Measurements from ENCODE around the gene SLC22A15. TPM values are rescaled to one million over a fixed set of nuclear protein-coding genes. Genes with fewer than 3 reads are reported as not detected.

Gene SLC22A15
- total RNA-seq, 5 donors from 2014 or later (not counting 1 experiment from before 2014, with no cell fraction given), result 0.41 to 1.3 (median 0.73) TPM

DNA sequence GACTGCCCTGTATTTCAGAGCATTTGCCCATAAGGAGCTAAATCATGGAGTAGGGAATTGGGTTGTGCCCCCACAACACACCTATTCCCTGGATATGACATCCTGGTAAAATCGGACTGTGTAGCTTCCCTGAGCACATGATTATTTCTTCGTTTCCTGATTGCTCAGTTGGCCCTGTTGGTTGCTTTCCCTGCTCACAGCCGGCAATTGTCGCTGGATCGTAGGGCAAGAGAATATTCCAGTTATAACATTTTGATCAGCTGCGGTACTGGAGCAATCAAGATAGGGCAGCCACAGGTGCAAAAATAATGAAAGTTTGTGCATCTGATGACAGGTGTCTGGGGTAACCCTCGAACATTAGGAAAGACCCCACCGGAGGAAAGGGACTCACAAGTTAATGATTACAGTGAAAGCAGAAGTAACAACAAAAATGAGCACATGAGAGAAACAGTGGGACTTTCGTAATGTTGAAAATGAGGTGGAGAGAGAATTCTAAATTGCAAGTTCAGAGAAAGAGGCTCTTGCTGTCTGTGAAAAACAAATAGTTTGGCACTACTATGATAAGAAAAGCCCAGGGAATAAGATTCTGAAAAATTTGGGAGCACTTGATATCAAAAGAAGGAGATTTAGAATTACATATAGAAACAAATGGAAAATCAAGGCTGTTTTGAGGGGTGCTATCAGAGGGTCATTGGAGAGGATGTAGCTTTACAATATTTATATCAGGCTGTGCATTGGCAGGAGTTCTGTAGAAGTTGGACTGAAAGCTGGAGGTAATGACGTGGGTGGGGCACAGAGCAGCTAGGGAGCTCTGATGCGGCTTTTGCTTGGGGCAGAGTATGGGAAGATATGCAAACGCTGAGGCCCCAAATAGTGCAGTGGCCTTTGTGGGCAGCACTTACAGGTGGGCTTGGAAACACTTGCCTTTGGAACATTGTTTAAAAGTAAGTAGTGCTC is 134.5 kb downstream of the SLC22A15 start, which contains the start of gene MAB21L3:
TSS of gene MAB21L3 (plus strand) at position 833 of the 957 bp plus-strand sequence. CDS start 1,217 bp downstream, outside the sequence.
- H3K27me3 ChIP-seq (replicated peaks in 1 of 2; ENCODE audit: control insufficient read depth in 2 of 2, extremely low read depth in 1 of 2, insufficient read depth in 2 of 2, low read length in 1 of 2), result peaks cover 0 to 3% of the 10 kb centered on the region in 2 experiments
- no peak within 1 kb of the TSS for H3K27ac ChIP-seq (ENCODE audit: low read length)
- H3K9me3 Mint-ChIP-seq, result no peaks in the 10 kb centered on the region
- no peaks in the 10 kb centered on the region for H3K4me1 Mint-ChIP-seq
- no peaks in the 10 kb centered on the region for H3K9me3 ChIP-seq
- DNase-seq (no peak), ATAC-seq (replicated peaks in 1 of 4) (no peak)
- no peak within 1 kb of the TSS for H3K27ac Mint-ChIP-seq
- no peak within 1 kb of the TSS for H3K4me3 Mint-ChIP-seq
- H3K4me1 ChIP-seq (ENCODE audit: control insufficient read depth in 1 of 2, extremely low read depth in 1 of 2, insufficient read depth in 2 of 2, low read length in 2 of 2), result no peaks in the 10 kb centered on the region
- no peaks in the 10 kb centered on the region for H3K36me3 Mint-ChIP-seq
- CTCF ChIA-PET, result interaction anchor here in 1 of 2 donors (0.6 to 0.9 kb wide), 2 partner anchors 30 to 375 kb away, joined by 3 to 4 read pairs; no protein-coding TSS in a partner anchor
- H3K27me3 Mint-ChIP-seq, result peaks cover 6 to 10% of the 10 kb centered on the region in 2 donors
- POLR2A ChIA-PET, result interaction anchor here in 1 of 2 donors (0.7 kb wide), 1 partner anchor 150 kb away, joined by 3 read pairs; no protein-coding TSS in a partner anchor
- no peak within 1 kb of the TSS for H3K4me3 ChIP-seq (ENCODE audit: control insufficient read depth in 1 of 2, extremely low read depth in 1 of 2, low read length in 1 of 2)
- no peaks in the 10 kb centered on the region for H3K36me3 ChIP-seq (ENCODE audit: control insufficient read depth in 2 of 2, extremely low read depth in 1 of 2, insufficient read depth in 1 of 2, low read length in 1 of 2)
- WGBS (ENCODE audit: insufficient coverage), result 67% methylated on average over 10 of the region's 12 CpGs

- POLR2A ChIA-PET, result interaction anchor here in 1 of 2 donors (0.7 kb wide), 1 partner anchor 151 kb away, joined by 3 read pairs; no protein-coding TSS in a partner anchor
- Histone ChIP-seq H3K4me1 (ENCODE audit: control insufficient read depth in 1 of 2, extremely low read depth in 1 of 2, insufficient read depth in 2 of 2, low read length in 2 of 2) (no peaks in the 10 kb centered on the region), H3K27me3 (replicated peaks in 1 of 2; ENCODE audit: control insufficient read depth in 2 of 2, extremely low read depth in 1 of 2, insufficient read depth in 2 of 2, low read length in 1 of 2) (peaks cover 0 to 3% of the 10 kb centered on the region in 2 experiments), H3K27ac (ENCODE audit: low read length) (no peak overlapping the region), H3K4me3 (ENCODE audit: control insufficient read depth in 1 of 2, extremely low read depth in 1 of 2, low read length in 1 of 2) (no peak overlapping the region), H3K36me3 (ENCODE audit: control insufficient read depth in 2 of 2, extremely low read depth in 1 of 2, insufficient read depth in 1 of 2, low read length in 1 of 2) (no peaks in the 10 kb centered on the region), H3K9me3 (no peaks in the 10 kb centered on the region)
- ATAC-seq (replicated peaks in 1 of 4) (no peak), DNase-seq (no peak)
- no peak overlapping the region for H3K4me3 Mint-ChIP-seq
- H3K36me3 Mint-ChIP-seq, result no peaks in the 10 kb centered on the region
- 82% methylated on average over 10 of the region's 11 CpGs for WGBS (ENCODE audit: insufficient coverage)
- peaks cover 6 to 10% of the 10 kb centered on the region in 2 donors for H3K27me3 Mint-ChIP-seq
- no peaks in the 10 kb centered on the region for H3K4me1 Mint-ChIP-seq
- no peak overlapping the region for H3K27ac Mint-ChIP-seq
- CTCF ChIA-PET, result interaction anchor here (0.6 to 0.9 kb wide), 2 partner anchors 29 to 1352 kb away, joined by 3 read pairs; no protein-coding TSS in a partner anchor
- H3K9me3 Mint-ChIP-seq, result no peaks in the 10 kb centered on the region
Observed at GRCh38 chr1:116111524-116112021, 135.3 kb downstream of the SLC22A15 start.

DNA sequence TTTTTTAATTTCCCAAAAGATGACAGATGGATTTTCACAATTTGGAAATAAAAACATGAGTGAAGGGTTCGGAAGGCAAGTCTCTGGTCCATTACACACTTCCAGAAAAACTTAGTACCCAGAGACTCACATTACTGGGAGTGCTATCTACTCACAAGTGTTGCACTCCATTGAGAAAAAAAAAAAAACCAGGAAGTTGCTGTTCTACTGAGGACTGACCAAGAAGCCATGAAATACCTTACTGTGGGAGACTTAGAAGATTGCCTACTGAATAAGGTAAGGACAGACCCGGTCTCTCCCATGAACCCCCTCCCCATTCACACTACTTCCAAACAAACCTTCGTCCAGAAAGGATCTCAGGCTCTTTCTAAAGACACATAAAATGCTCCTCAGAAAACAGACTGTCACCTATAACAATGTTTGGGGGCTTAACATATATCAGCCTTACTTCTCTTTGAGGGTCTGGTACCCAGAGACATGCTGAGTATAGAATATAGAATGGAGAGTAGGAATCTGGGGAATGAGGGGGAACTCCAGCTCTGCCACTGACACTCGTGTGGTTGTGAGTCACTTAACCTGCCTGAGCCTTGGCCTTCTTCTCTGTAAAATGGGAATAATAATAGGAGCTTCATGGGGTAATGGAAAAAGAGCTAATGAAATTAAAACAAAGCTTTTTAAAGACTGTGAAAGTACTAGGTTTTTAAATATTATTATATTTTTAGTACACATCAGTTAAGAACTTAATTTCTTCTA is 136.3 kb downstream of the SLC22A15 start:
- no peaks in the 10 kb centered on the region for H3K9me3 Mint-ChIP-seq
- Histone ChIP-seq H3K4me3 (ENCODE audit: control insufficient read depth in 1 of 2, extremely low read depth in 1 of 2, low read length in 1 of 2) (no peak overlapping the region), H3K27me3 (replicated peaks in 1 of 2; ENCODE audit: control insufficient read depth in 2 of 2, extremely low read depth in 1 of 2, insufficient read depth in 2 of 2, low read length in 1 of 2) (peaks cover 0 to 3% of the 10 kb centered on the region in 2 experiments), H3K4me1 (ENCODE audit: control insufficient read depth in 1 of 2, extremely low read depth in 1 of 2, insufficient read depth in 2 of 2, low read length in 2 of 2) (no peaks in the 10 kb centered on the region), H3K36me3 (ENCODE audit: control insufficient read depth in 2 of 2, extremely low read depth in 1 of 2, insufficient read depth in 1 of 2, low read length in 1 of 2) (no peaks in the 10 kb centered on the region), H3K27ac (ENCODE audit: low read length) (no peak overlapping the region), H3K9me3 (no peaks in the 10 kb centered on the region)
- no peak overlapping the region for H3K4me3 Mint-ChIP-seq
- ChIA-PET POLR2A (interaction anchor here in 1 of 2 donors (0.6 kb wide), 2 partner anchors 83 to 1638 kb away, joined by 3 to 9 read pairs; no protein-coding TSS in a partner anchor), CTCF (interaction anchor here in 1 of 2 donors (0.6 kb wide), 1 partner anchor 1351 kb away, joined by 3 read pairs; no protein-coding TSS in a partner anchor)
- no peak overlapping the region for H3K27ac Mint-ChIP-seq
- H3K27me3 Mint-ChIP-seq, result peaks cover 4 to 10% of the 10 kb centered on the region in 2 donors
- no peak for ATAC-seq (replicated peaks in 1 of 4)
- H3K36me3 Mint-ChIP-seq, result no peaks in the 10 kb centered on the region
- WGBS (ENCODE audit: insufficient coverage), result no CpG with 5 or more reads among the region's 4 CpGs
- DNase-seq, result no peak
- H3K4me1 Mint-ChIP-seq, result no peaks in the 10 kb centered on the region

DNA sequence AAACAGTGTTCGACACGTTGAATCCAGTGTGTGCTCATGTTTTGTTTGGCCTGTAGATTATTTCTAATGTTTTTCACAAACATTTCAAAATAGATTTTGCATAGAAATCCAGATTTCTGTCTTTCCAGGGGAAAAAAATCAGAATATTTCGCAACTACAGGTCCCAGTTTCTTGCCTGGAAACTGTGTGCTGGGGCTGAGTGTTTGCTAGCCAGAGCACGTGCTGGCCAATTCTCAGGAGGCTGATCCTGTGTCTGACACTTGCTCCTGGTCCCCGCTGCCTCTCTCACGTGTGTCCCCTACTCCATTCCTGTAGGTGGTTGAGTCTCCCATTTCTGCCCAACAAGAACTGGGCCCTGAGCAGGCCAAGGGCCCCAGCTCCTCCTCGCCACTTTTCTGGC is 137.3 kb downstream of the SLC22A15 start:
- H3K36me3 ChIP-seq (ENCODE audit: control insufficient read depth in 2 of 2, extremely low read depth in 1 of 2, insufficient read depth in 1 of 2, low read length in 1 of 2), result no peaks in the 10 kb centered on the region
- H3K9me3 ChIP-seq, result no peaks in the 10 kb centered on the region
- H3K27me3 ChIP-seq (replicated peaks in 1 of 2; ENCODE audit: control insufficient read depth in 2 of 2, extremely low read depth in 1 of 2, insufficient read depth in 2 of 2, low read length in 1 of 2), result no peaks in the 10 kb centered on the region
- ChIA-PET POLR2A (no interaction called here), CTCF (no interaction called here)
- 78% methylated on average over 3 of the region's 7 CpGs for WGBS (ENCODE audit: insufficient coverage)
- no peaks in the 10 kb centered on the region for H3K4me1 ChIP-seq (ENCODE audit: control insufficient read depth in 1 of 2, extremely low read depth in 1 of 2, insufficient read depth in 2 of 2, low read length in 2 of 2)
- no peaks in the 10 kb centered on the region for H3K9me3 Mint-ChIP-seq
- H3K36me3 Mint-ChIP-seq, result no peaks in the 10 kb centered on the region
- H3K4me3 ChIP-seq (ENCODE audit: control insufficient read depth in 1 of 2, extremely low read depth in 1 of 2, low read length in 1 of 2), result no peak overlapping the region
- no peak overlapping the region for H3K4me3 Mint-ChIP-seq
- no peak for ATAC-seq (replicated peaks in 1 of 4)
- H3K27ac Mint-ChIP-seq, result no peak overlapping the region
- H3K4me1 Mint-ChIP-seq, result no peaks in the 10 kb centered on the region
- no peak for DNase-seq
- peaks cover 2 to 7% of the 10 kb centered on the region in 2 donors for H3K27me3 Mint-ChIP-seq
- no peak overlapping the region for H3K27ac ChIP-seq (ENCODE audit: low read length)

- Histone ChIP-seq H3K36me3 (ENCODE audit: control insufficient read depth in 2 of 2, extremely low read depth in 1 of 2, insufficient read depth in 1 of 2, low read length in 1 of 2) (no peaks in the 10 kb centered on the region), H3K27me3 (replicated peaks in 1 of 2; ENCODE audit: control insufficient read depth in 2 of 2, extremely low read depth in 1 of 2, insufficient read depth in 2 of 2, low read length in 1 of 2) (no peaks in the 10 kb centered on the region), H3K9me3 (no peaks in the 10 kb centered on the region), H3K4me3 (ENCODE audit: control insufficient read depth in 1 of 2, extremely low read depth in 1 of 2, low read length in 1 of 2) (no peak overlapping the region), H3K4me1 (ENCODE audit: control insufficient read depth in 1 of 2, extremely low read depth in 1 of 2, insufficient read depth in 2 of 2, low read length in 2 of 2) (no peaks in the 10 kb centered on the region), H3K27ac (ENCODE audit: low read length) (no peak overlapping the region)
- 76% methylated on average over 2 of the region's 4 CpGs for WGBS (ENCODE audit: insufficient coverage)
- ChIA-PET CTCF (no interaction called here), POLR2A (no interaction called here)
- H3K4me3 Mint-ChIP-seq, result no peak overlapping the region
- DNase-seq, result no peak
- no peaks in the 10 kb centered on the region for H3K9me3 Mint-ChIP-seq
- peaks cover 3 to 10% of the 10 kb centered on the region in 2 donors for H3K27me3 Mint-ChIP-seq
- H3K27ac Mint-ChIP-seq, result no peak overlapping the region
- H3K36me3 Mint-ChIP-seq, result no peaks in the 10 kb centered on the region
- no peak for ATAC-seq (replicated peaks in 1 of 4)
- H3K4me1 Mint-ChIP-seq, result no peaks in the 10 kb centered on the region
Observed at GRCh38 chr1:116115476-116116439, 139.4 kb downstream of the SLC22A15 start.

All from T-cell (primary cell).